T-helper 9 cell (primary cell): Measurements from ENCODE around the gene MTMR3.
"Not testable (repeated sequence)": the region's sequence is repeated elsewhere in the genome, so short reads cannot be mapped to it uniquely, and the experiment has no call there.

Experiments
- DNase-seq: peaks from one replicate; pipeline ENCODE4 v3.0.0-alpha.2; 2020

MTMR3 gene

GRCh38 chr22:30061094-30061493 is 178.1 kb downstream of the MTMR3 start:
- not testable (repeated sequence) for DNase-seq

- DNase-seq: no peak
Measured at GRCh38 chr22:30062259-30062658, 179.3 kb downstream of the MTMR3 start.

- DNase-seq: no peak
Measured at GRCh38 chr22:30062950-30063349, 180.0 kb downstream of the MTMR3 start.

- DNase-seq: no peak
Measured at GRCh38 chr22:30064172-30064571, 181.2 kb downstream of the MTMR3 start.

- no peak for DNase-seq
Measured at GRCh38 chr22:30073743-30074142, 190.8 kb downstream of the MTMR3 start.

GRCh38 chr22:30074147-30074546 is 191.2 kb downstream of the MTMR3 start:
- no peak for DNase-seq

GRCh38 chr22:30074994-30075393 is 192.0 kb downstream of the MTMR3 start:
- no peak for DNase-seq

GRCh38 chr22:30077279-30077880 is 194.4 kb downstream of the MTMR3 start:
- no peak for DNase-seq

- no peak for DNase-seq
Measured at GRCh38 chr22:30078320-30079311, 195.6 kb downstream of the MTMR3 start.

GRCh38 chr22:30079952-30080533 is 197.1 kb downstream of the MTMR3 start, which contains the start of gene HORMAD2:
HORMAD2 (plus strand) TSS chr22:30080464; CDS start chr22:30093953, 13,489 bp downstream.
- DNase-seq: no peak
